Psoas muscle (tissue), 8 donors: ENCODE data around the gene WSCD2. TPM values are rescaled to one million over a fixed set of nuclear protein-coding genes. Genes with fewer than 3 reads are reported as not detected.

Source experiments
- ATAC-seq, 4 donors: fragments of 200-7000 bp; cut with Tn5 transposase; one replicate each; pipeline ENCODE4 v1.9.1; 2020; ENCODE audit warnings: moderate library complexity in 3 of 4, mild to moderate bottlenecking in 2 of 4
- DNase-seq, 2 donors: peaks; one replicate each; pipeline ENCODE4 v3.0.0-alpha.2; 2020
- H3K27ac ChIP-seq: fragments of 200-600 bp; one replicate; pipeline ENCODE4 v1.8.0; 2022
- H3K27me3 ChIP-seq, 3 donors: fragments of 200-600 bp in 1 of 3; one replicate each; pipeline versions ENCODE4 v1.6.1 to v1.8.0; 2013 to 2022; ENCODE audit warnings: low read length in 2 of 3, mild to moderate bottlenecking in 2 of 3, moderate library complexity in 1 of 3; ENCODE audit not compliant: insufficient read depth in 3 of 3
- H3K36me3 ChIP-seq, 2 donors: fragments of 200-600 bp in 1 of 2; one replicate each; pipeline versions ENCODE4 v1.6.1 to v1.8.0; 2013 to 2022; ENCODE audit warnings: low read depth in 1 of 2, mild to moderate bottlenecking in 1 of 2, moderate library complexity in 1 of 2; ENCODE audit not compliant: insufficient read depth in 1 of 2
- H3K4me1 ChIP-seq: fragments of 200-600 bp; one replicate; pipeline ENCODE4 v1.8.0; 2022
- H3K4me3 ChIP-seq: fragments of 200-600 bp; one replicate; pipeline ENCODE4 v1.8.0; 2022; ENCODE audit warnings: mild to moderate bottlenecking
- H3K9me3 ChIP-seq: fragments of 200-600 bp; one replicate; pipeline ENCODE4 v1.8.0; 2022
- CTCF ChIP-seq: fragments of 200-600 bp; IDR thresholded peaks from one replicate; pipeline ENCODE4 v1.8.0; 2022; ENCODE audit warnings: antibody characterized with exemption
- WGBS, 3 donors: extraction: QIAGEN DNeasy Blood & Tissue Kit; methylation state at CpG; one replicate each; pipeline versions ENCODE4 v1.1.6 to v1.1.7; 2013; 5-methylcytosine and 5-hydroxymethylcytosine counted together
- intact Hi-C, 2 donors: fragments of 100-400 bp; cut with DNase I; formaldehyde crosslinking; loops; one replicate each; pipeline versions ENCODE4 v1.11.0 to v1.14.2; 2022
- polyA plus RNA-seq, 3 donors: library from polyadenylated mRNA; stranded (reverse); fragments of 200-250 nt; gene quantifications; one replicate each; pipeline ENCODE4 v1.2.3, GENCODE V29; 2013
- total RNA-seq, 4 donors: library from RNA; stranded (reverse); fragmentation: NEBNext Ultra II Directional in 2 of 4; extraction: Animal tissue kit (Norgen Biotek cat#: 25700) in 2 of 4; gene quantifications; one replicate each; pipeline versions ENCODE4 v1.2.1 to v1.2.4, GENCODE V29; 2021 to 2023
- donor health status: healthy with polysubstance abuse.
- donor health status: DM: no; HTN: no; CAD: no; lungs with moderate emphysema.
- donor health status: Bipolar disorder and iron deficiency.
- donor health status: healthy.
- donor health status: DM: yes; HTN: yes; CAD: no.
- donor health status: DM: no; HTN: no; CAD: no.
- donor health status: DM: no; HTN: no; CAD: no.
- donor health status: DM: yes; HTN: yes; CAD: no.

WSCD2 gene
- total and polyA plus RNA-seq, 7 donors: 0.01 to 0.21 TPM; not detected in 5

- intact Hi-C loops: no loop called here
Measured at GRCh38 chr12:108115123-108116121, 13.7 kb upstream of the WSCD2 start.

DNA sequence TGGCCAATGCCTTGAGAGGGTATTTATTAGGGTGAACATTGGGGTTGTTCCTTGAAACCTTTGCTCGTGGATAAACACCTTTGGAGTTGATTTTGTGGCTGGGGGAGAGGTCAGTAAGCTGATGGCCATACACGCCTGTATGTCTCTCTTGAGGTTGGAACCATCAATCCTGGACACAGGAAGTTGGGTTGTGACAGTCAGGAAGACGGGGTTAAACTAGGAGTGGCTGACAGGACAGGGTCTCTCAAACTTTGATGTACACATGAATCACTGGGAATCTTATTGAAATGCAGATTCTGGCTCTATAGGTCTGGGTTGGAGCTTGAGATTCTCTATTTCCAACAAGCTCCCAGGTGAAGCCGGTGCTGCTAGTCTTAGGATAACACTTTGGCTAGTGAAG, 12.8 kb upstream of the WSCD2 start:
- TF ChIP-seq CTCF: no peak
- Histone ChIP-seq H3K27ac (no peak overlapping the region), H3K9me3 (no peaks in the 10 kb centered on the region), H3K4me1 (no peaks in the 10 kb centered on the region), H3K27me3 (peaks cover 2 to 4% (median 2%) of the 10 kb centered on the region in 3 donors), H3K4me3 (no peak overlapping the region), H3K36me3 (no peaks in the 10 kb centered on the region)
- ATAC-seq (no peak), DNase-seq (no peak)
- WGBS, 3 donors: 51 to 61% (median 60%) methylated on average over 4 of the region's 4 CpGs
- intact Hi-C loops: no loop called here

More at GRCh38 chr12:108115123-108116121, 13.7 kb upstream of the WSCD2 start:
- Histone ChIP-seq H3K36me3 (no peaks in the 10 kb centered on the region), H3K4me3 (no peak overlapping the region), H3K27ac (no peak overlapping the region), H3K4me1 (no peaks in the 10 kb centered on the region), H3K27me3 (peaks cover 2 to 4% (median 2%) of the 10 kb centered on the region in 3 donors), H3K9me3 (no peaks in the 10 kb centered on the region)
- 35 to 48% (median 44%) methylated on average over 7 of the region's 7 CpGs for WGBS, 3 donors
- TF ChIP-seq CTCF: no peak
- DNase-seq: no peak
- ATAC-seq: no peak

DNA sequence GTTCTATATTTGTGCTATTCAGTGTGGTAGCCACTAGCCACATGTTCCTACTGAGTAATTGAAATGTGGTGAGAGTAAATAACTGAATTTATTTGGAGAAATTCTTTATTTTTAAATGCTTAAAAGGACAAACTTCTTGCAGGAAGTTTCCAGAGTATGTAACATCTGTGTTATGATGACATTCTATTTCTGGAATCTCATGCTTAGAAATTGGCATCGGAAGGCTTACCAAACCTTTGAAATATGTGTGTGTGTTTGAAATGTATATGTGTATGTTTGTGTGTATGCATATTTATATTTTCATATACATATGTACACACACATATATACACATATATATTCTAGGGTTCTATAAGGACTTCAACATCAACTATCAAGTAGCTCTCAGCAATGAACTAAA, 12.4 kb upstream of the WSCD2 start:
- ATAC-seq: no peak
- Histone ChIP-seq H3K4me1 (no peaks in the 10 kb centered on the region), H3K27ac (no peak overlapping the region), H3K36me3 (no peaks in the 10 kb centered on the region), H3K27me3 (peaks cover 2 to 4% (median 2%) of the 10 kb centered on the region in 3 donors), H3K4me3 (no peak overlapping the region), H3K9me3 (no peaks in the 10 kb centered on the region)
- intact Hi-C loops: no loop called here
- DNase-seq: no peak
- TF ChIP-seq CTCF: no peak
- 43 to 49% (median 44%) methylated on average over 1 of the region's 1 CpG for WGBS, 3 donors

DNA sequence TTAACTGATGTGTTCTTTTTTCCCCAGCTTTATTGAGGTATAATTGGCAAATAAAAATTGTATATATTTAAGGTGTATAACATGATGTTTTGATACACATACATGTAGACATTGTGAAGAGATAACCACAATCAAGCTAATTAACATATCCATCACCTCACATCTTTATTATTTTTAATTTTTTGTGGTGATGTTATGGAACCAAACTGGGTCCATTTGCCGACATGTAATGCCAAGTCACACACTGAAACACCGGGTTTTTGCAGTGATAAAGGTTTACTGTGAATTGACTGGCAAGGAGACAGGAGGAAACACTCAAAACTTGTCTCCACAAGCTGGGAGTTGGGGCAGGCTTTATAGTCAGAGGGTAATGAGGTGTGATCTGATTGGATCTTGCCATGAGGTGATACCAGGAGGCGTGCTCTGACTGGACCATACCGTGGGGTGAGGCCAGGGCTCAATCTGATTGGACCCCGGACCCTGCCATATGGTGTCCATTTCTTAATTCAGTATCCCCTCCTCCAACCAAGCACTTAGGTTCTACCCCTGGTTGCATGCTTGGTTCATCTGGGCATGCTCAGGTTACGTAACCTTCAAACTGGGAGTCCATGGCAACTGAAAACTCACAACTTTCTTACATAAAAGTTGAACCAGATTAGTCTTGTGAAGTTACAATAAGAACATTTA, 11.8 kb upstream of the WSCD2 start:
- no peak for DNase-seq
- no peak overlapping the region for H3K27ac ChIP-seq
- intact Hi-C loops: no loop called here
- WGBS, 3 donors: 74 to 89% (median 79%) methylated on average over 6 of the region's 6 CpGs
- peaks cover 2 to 4% (median 2%) of the 10 kb centered on the region in 3 donors for H3K27me3 ChIP-seq
- TF ChIP-seq CTCF: no peak
- H3K4me1 ChIP-seq: no peaks in the 10 kb centered on the region
- no peak for ATAC-seq
- no peak overlapping the region for H3K4me3 ChIP-seq
- no peaks in the 10 kb centered on the region for H3K9me3 ChIP-seq
- no peaks in the 10 kb centered on the region for H3K36me3 ChIP-seq
